HL-60 (cell line): Measurements from ENCODE around the gene P3H2.

Experiments
- DNase-seq, 2 experiments: peaks; one replicate each; pipeline ENCODE4 v3.0.0-alpha.2; 2010 to 2020; ENCODE audit warnings: low read depth in 1 of 2, low spot score in 1 of 2
- H3K27ac ChIP-seq: fragments of 250-450 bp; sonication (Bioruptor Pico); replicated peaks from 2 replicates; pipeline ENCODE4 v1.5.1; 2020; ENCODE audit warnings: mild to moderate bottlenecking, moderate library complexity
- H3K27me3 ChIP-seq: fragments of 250-450 bp; sonication (Bioruptor Pico); 2 replicates; pipeline ENCODE4 v1.5.1; 2021; ENCODE audit warnings: mild to moderate bottlenecking, moderate library complexity; ENCODE audit not compliant: insufficient read depth, poor library complexity, severe bottlenecking
- H3K4me3 ChIP-seq: replicated peaks from 2 replicates; pipeline ENCODE4 v1.5.1; 2011; ENCODE audit warnings: mild to moderate bottlenecking, control low read depth, low read length; ENCODE audit not compliant: insufficient read depth
- GABPA ChIP-seq: IDR thresholded peaks from 2 replicates; pipeline ENCODE4 v1.6.1; 2012; ENCODE audit warnings: low read depth
- POLR2AphosphoS5 ChIP-seq: IDR thresholded peaks from 2 replicates; pipeline ENCODE4 v1.6.1; 2012; ENCODE audit warnings: low read depth
- REST ChIP-seq: IDR thresholded peaks from 2 replicates; pipeline ENCODE4 v1.6.1; 2012; ENCODE audit warnings: low read depth; ENCODE audit not compliant: insufficient replicate concordance
- SPI1 ChIP-seq: IDR thresholded peaks from 2 replicates; pipeline ENCODE4 v1.6.1; 2012; ENCODE audit warnings: low read depth, mild to moderate bottlenecking, borderline replicate concordance
- TF ChIP-seq, protein P1 (sequence below): IDR thresholded peaks from one replicate; pipeline ENCODE4 v1.5.1; 2011; ENCODE audit warnings: low read length, control low read depth, inconsistent platforms; ENCODE audit not compliant: insufficient read depth

The P3H2 gene

GRCh38 chr3:189921770-189922169, 198.9 kb downstream of the P3H2 start:
- no peak for DNase-seq
- Histone ChIP-seq H3K27me3 (no peaks in the 10 kb centered on the region), H3K4me3 (no peak overlapping the region), H3K27ac (no peak overlapping the region)
- TF ChIP-seq, protein P1, sequence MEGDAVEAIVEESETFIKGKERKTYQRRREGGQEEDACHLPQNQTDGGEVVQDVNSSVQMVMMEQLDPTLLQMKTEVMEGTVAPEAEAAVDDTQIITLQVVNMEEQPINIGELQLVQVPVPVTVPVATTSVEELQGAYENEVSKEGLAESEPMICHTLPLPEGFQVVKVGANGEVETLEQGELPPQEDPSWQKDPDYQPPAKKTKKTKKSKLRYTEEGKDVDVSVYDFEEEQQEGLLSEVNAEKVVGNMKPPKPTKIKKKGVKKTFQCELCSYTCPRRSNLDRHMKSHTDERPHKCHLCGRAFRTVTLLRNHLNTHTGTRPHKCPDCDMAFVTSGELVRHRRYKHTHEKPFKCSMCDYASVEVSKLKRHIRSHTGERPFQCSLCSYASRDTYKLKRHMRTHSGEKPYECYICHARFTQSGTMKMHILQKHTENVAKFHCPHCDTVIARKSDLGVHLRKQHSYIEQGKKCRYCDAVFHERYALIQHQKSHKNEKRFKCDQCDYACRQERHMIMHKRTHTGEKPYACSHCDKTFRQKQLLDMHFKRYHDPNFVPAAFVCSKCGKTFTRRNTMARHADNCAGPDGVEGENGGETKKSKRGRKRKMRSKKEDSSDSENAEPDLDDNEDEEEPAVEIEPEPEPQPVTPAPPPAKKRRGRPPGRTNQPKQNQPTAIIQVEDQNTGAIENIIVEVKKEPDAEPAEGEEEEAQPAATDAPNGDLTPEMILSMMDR = no peak
- TF ChIP-seq GABPA (no peak), SPI1 (no peak), POLR2AphosphoS5 (no peak), REST (no peak)

GRCh38 chr3:189914799-189915198, 205.9 kb downstream of the P3H2 start:
- Histone ChIP-seq H3K27ac (no peak overlapping the region), H3K27me3 (no peaks in the 10 kb centered on the region), H3K4me3 (no peak overlapping the region)
- peak; percentile 55 to 57 for DNase-seq
- no peak for TF ChIP-seq GABPA
- no peak for TF ChIP-seq POLR2AphosphoS5
- TF ChIP-seq REST = no peak
- no peak for TF ChIP-seq SPI1
- TF ChIP-seq, protein P1 = no peak

DNA sequence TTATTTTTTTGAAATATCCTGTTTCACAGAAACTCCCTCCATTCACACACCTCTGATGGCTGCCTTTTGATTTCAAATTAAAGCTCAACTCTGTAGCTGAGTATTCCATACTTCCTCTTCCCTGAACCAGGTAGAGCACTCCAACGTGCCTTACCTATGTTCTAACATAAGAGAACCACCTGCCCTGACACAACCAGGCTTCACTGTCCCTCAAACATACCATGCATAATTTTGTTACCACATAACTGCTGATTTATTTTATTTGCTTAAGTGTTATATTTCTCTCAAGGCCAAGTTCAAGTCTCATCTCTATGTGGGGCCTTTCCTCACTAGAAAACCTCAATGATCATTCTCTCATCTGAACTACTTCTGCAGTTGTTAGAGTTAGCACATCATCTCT, 209.7 kb downstream of the P3H2 start:
- no peak for DNase-seq
- Histone ChIP-seq H3K27ac (no peak overlapping the region), H3K27me3 (no peaks in the 10 kb centered on the region), H3K4me3 (no peak overlapping the region)
- TF ChIP-seq REST = no peak
- no peak for TF ChIP-seq SPI1
- TF ChIP-seq, protein P1 = no peak
- TF ChIP-seq GABPA = no peak
- TF ChIP-seq POLR2AphosphoS5 = no peak
